SH-SY5Y (cell line): Measurements from ENCODE around the gene CCDC71L.

Source experiments
- GATA2 ChIP-seq: IDR thresholded peaks from 2 replicates; pipeline ENCODE4 v1.6.1; 2011; ENCODE audit warnings: mild to moderate bottlenecking, low read depth, low read length
- GATA3 ChIP-seq: IDR thresholded peaks from 2 replicates; pipeline ENCODE4 v1.6.1; 2011; ENCODE audit warnings: low read depth, mild to moderate bottlenecking, low read length, moderate library complexity

- TF ChIP-seq GATA2 (no peak), GATA3 (no peak)
Measured at GRCh38 chr7:106652909-106653308, 8.0 kb downstream of the CCDC71L start.
